HG02885 (cell line): ENCODE data around the gene CDC27.
"Not testable (repeated sequence)": the region's sequence is repeated elsewhere in the genome, so short reads cannot be mapped to it uniquely, and the experiment has no call there.

Experiments used
- ATAC-seq: cut with Tn5 transposase; IDR thresholded peaks from one replicate; pipeline ENCODE4 v1.9.1; 2021; ENCODE audit warnings: mild to moderate bottlenecking; ENCODE audit not compliant: unreplicated experiment, poor library complexity

CDC27 gene

GRCh38 chr17:47199627-47200324 lies 10.7 kb upstream of the CDC27 start:
- ATAC-seq: no peak

GRCh38 chr17:47197821-47198220 lies 8.7 kb upstream of the CDC27 start:
- ATAC-seq: no peak

- ATAC-seq: no peak
Measured at GRCh38 chr17:47193931-47194511, 4.9 kb upstream of the CDC27 start.

- ATAC-seq: no peak
Measured at GRCh38 chr17:47192554-47192953, 3.5 kb upstream of the CDC27 start.

GRCh38 chr17:47190770-47191169 lies 1.7 kb upstream of the CDC27 start:
- no peak for ATAC-seq

- ATAC-seq: no peak
Measured at GRCh38 chr17:47190243-47190642, 1.1 kb upstream of the CDC27 start.

- ATAC-seq: no peak
Measured at GRCh38 chr17:47189732-47190237, 690 bp upstream of the CDC27 start.

- ATAC-seq: no peak
Measured at GRCh38 chr17:47188271-47188875, 722 bp downstream of the CDC27 start.

- ATAC-seq: no peak
Measured at GRCh38 chr17:47184681-47185080, 4.4 kb downstream of the CDC27 start.

GRCh38 chr17:47180988-47181387 lies 8.1 kb downstream of the CDC27 start:
- ATAC-seq: not testable (repeated sequence)

- no peak for ATAC-seq
Measured at GRCh38 chr17:47180337-47180736, 8.8 kb downstream of the CDC27 start.

- no peak for ATAC-seq
Measured at GRCh38 chr17:47179141-47179540, 10.0 kb downstream of the CDC27 start.

GRCh38 chr17:47177261-47177660 lies 11.8 kb downstream of the CDC27 start:
- no peak for ATAC-seq

- ATAC-seq: no peak
Measured at GRCh38 chr17:47176389-47176826, 12.7 kb downstream of the CDC27 start.

GRCh38 chr17:47174823-47175222 lies 14.3 kb downstream of the CDC27 start:
- not testable (repeated sequence) for ATAC-seq

GRCh38 chr17:47172696-47173565 lies 16.2 kb downstream of the CDC27 start:
- ATAC-seq: no peak

GRCh38 chr17:47170710-47171109 lies 18.4 kb downstream of the CDC27 start:
- ATAC-seq: no peak

- not testable (repeated sequence) for ATAC-seq
Measured at GRCh38 chr17:47168896-47169295, 20.2 kb downstream of the CDC27 start.

- ATAC-seq: not testable (repeated sequence)
Measured at GRCh38 chr17:47166854-47167253, 22.2 kb downstream of the CDC27 start.

- ATAC-seq: no peak
Measured at GRCh38 chr17:47165137-47165536, 24.0 kb downstream of the CDC27 start.

- ATAC-seq: no peak
Measured at GRCh38 chr17:47164263-47164662, 24.8 kb downstream of the CDC27 start.
